GM19025 (cell line): ENCODE data around the gene FRMPD2.
A peak's percentile ranks its signal among the peaks of the same experiment; 100 is the strongest.

Experiments
- ATAC-seq: cut with Tn5 transposase; IDR thresholded peaks from one replicate; pipeline ENCODE4 v1.9.1; 2021; ENCODE audit warnings: mild to moderate bottlenecking, low read depth, moderate library complexity; ENCODE audit not compliant: unreplicated experiment

FRMPD2 gene, protein sequence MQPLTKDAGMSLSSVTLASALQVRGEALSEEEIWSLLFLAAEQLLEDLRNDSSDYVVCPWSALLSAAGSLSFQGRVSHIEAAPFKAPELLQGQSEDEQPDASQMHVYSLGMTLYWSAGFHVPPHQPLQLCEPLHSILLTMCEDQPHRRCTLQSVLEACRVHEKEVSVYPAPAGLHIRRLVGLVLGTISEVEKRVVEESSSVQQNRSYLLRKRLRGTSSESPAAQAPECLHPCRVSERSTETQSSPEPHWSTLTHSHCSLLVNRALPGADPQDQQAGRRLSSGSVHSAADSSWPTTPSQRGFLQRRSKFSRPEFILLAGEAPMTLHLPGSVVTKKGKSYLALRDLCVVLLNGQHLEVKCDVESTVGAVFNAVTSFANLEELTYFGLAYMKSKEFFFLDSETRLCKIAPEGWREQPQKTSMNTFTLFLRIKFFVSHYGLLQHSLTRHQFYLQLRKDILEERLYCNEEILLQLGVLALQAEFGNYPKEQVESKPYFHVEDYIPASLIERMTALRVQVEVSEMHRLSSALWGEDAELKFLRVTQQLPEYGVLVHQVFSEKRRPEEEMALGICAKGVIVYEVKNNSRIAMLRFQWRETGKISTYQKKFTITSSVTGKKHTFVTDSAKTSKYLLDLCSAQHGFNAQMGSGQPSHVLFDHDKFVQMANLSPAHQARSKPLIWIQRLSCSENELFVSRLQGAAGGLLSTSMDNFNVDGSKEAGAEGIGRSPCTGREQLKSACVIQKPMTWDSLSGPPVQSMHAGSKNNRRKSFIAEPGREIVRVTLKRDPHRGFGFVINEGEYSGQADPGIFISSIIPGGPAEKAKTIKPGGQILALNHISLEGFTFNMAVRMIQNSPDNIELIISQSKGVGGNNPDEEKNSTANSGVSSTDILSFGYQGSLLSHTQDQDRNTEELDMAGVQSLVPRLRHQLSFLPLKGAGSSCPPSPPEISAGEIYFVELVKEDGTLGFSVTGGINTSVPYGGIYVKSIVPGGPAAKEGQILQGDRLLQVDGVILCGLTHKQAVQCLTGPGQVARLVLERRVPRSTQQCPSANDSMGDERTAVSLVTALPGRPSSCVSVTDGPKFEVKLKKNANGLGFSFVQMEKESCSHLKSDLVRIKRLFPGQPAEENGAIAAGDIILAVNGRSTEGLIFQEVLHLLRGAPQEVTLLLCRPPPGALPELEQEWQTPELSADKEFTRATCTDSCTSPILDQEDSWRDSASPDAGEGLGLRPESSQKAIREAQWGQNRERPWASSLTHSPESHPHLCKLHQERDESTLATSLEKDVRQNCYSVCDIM (N-terminal part only)

GRCh38 chr10:48274636-48275035 is at the start of gene FRMPD2:
Gene FRMPD2 (minus strand): TSS chr10:48274696. CDS start chr10:48274567, 129 bp downstream.
- no peak for ATAC-seq

GRCh38 chr10:48322017-48322416 is 47.5 kb upstream of the FRMPD2 start:
- no peak for ATAC-seq

DNA sequence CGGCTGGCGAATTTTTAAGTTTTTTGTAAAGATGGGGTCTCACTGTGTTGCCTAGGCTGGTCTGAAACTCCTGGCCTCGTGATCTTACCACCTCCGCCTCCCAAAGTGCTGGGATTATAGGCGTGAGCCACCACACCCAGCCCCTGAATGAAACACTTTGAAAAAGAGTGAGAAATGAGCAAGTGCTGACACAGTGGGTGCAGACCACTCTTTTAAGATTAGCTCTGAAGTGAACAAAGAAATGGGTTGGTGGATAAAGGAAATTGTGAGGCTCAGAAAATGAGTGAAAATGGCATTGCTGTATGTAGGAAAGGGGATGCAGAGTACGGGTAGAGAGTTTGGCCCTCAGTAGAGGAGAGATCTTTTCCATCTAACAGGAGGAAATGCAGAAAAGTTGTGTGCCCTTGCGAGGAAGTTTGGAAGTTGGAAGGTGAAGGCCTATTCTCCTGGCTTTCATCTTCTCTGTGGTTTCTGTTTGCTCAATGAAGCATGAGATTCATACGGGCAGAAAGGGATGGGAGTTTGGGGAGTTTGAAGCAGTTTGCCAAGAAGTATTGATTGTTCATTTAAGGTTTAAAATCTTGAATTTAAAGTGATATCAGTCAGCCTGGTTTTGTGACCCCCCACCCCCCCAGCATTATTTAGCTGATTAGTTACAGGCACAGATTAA is 43.0 kb upstream of the FRMPD2 start:
- no peak for ATAC-seq

- ATAC-seq: no peak
Observed at GRCh38 chr10:48316236-48316635, 41.7 kb upstream of the FRMPD2 start.

DNA sequence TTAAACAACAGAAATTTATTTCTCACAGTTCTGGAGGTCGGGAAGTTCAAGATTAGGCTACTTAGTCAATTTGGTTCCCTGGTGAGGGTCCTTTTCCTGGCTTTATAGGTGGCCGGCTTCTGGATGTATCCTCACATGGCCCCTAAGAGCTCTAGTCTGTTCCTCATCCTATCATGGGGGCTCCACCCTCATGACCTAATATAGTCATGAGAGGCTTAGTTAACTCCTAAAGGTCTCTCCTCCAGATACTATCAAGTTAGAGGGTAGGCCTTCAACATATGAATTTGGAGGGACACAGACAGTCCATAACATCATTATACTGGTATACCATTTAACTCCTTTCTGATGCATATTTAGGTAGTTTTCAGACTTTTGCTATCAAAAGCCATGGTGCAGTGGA is 39.6 kb upstream of the FRMPD2 start:
- ATAC-seq: no peak

DNA sequence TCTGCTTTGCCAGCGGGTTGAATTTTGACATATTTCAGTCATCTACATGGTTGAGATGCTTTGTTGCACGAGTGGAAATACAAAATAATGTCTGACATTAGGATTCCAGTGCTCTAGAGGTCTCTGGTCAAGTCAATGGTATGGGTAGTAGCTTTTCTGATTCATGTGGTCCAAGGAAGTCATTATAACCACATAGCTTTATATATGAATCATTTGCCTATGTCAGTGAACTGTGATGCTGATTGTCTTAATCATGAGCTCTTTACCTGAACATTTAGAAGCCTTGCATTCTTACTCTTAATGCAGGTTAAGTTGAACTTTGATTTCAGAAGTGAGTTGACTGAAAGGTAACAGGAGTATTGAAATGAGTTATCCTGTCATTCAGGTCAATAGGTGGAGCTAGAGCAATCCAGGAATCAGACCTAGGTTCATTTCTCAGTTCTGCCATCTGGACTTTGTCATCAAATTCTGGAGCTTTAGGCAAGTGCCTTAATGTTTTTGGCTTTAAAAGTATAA is 35.3 kb upstream of the FRMPD2 start:
- no peak for ATAC-seq

GRCh38 chr10:48307711-48308018 is 33.2 kb upstream of the FRMPD2 start:
- no peak for ATAC-seq

DNA sequence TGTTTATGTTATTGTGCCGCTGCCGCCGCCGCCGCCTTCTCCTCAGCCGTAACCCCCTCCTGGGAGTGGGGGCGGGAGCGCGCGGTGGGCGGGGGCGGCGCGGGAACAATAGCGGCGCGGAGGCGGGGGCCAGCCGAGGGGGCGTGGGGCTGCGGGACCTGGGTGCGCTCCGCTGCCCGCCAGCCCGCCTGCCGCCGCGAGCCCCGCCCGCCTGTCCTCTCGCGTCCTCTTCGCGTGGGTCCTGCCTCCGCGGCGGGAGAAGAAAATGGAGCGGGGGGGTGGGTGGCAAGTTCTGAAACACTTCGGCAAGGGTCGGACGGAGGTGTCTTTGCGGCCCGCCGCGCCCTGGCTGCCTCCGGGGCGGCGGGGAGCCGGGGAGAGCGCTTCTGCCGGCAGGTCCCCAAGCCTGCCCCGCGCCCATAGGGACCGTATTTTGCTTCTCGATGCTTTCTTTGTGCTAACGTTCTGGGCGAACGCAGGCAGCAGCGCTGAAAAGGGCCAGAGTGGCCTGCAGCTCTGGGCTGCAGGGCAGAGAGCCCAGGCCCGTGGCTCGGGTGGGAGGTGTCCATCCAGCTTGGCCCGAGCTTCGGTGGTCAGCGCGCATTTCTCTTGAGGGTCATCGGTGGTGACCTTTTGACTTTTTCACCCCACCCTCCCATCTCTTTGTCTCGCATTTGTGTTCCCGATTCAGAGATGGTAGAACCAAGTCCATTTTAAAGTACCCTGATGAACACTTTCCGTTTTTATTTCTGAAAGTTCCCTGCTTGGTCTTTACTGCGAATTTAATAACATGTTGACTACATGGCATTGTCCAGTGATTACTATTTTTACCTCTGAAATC is 32.6 kb upstream of the FRMPD2 start:
- peak; percentile 35 for ATAC-seq

- ATAC-seq: peak; percentile 80
Observed at GRCh38 chr10:48306265-48306869, 31.9 kb upstream of the FRMPD2 start, which contains the start of gene MAPK8. Gene MAPK8 (plus strand): TSS chr10:48306677. CDS start chr10:48401661, 94,984 bp downstream.

DNA sequence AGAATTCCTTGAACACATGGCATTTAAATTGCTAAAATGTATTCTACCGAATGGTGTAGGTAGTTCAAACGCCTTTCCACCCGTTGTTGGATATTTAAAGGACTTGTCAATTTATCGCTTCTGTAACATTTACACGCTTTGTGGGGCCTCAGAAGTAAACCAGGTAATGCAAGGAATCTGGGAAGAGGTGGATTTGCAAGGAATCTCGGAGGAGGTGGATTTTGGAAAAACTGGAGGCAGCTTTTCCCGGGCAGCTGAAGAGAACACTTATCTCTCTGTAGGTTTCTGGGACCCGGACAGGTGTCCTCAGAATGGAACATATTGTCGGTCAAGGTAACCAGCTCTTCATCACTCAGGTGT is 31.4 kb upstream of the FRMPD2 start:
- no peak for ATAC-seq

- ATAC-seq: no peak
Observed at GRCh38 chr10:48302515-48303476, 28.3 kb upstream of the FRMPD2 start.

DNA sequence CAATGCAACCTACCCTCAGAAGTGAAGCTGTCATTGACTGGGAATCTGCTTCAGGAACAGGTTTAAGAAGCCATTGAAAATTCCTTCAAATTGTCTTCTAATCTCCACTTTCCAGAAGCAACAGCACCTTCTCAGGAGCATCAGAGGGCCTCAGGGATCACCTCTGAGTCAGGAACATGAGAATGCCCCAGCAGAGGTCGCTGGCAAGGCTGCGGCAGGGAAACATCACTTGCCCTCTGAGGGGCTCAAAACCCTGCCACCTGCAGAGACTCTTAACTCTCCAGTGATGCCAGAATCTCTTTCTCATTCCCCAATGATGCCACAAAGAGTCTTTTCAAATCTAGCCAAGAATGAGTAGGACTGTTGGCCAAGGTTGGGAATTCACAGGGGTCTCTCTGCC is 26.1 kb upstream of the FRMPD2 start:
- ATAC-seq: no peak

- ATAC-seq: no peak
Observed at GRCh38 chr10:48299692-48300091, 25.2 kb upstream of the FRMPD2 start.

GRCh38 chr10:48299066-48299465 is 24.6 kb upstream of the FRMPD2 start:
- no peak for ATAC-seq

GRCh38 chr10:48296576-48297098 is 22.1 kb upstream of the FRMPD2 start:
- ATAC-seq: no peak

- no peak for ATAC-seq
Observed at GRCh38 chr10:48294431-48294830, 19.9 kb upstream of the FRMPD2 start.

DNA sequence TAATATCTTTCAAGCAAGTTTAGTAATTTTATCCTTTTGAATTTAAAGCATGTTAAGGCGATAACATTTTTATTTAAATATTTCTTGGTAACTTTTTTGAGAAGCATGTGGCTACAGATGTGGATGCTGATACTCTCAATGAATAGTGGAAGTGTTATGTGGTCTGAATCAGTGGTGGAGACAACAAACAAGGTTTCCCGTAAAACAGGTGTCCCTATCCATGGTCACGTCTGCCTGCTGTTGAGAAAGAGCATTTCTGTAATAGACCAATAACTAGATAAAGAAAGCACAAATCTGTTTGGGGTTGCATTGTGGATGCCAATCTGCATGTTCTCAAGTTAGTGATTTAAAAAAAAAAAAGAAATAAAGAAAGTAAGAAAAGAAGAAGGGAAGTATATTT is 18.1 kb upstream of the FRMPD2 start:
- no peak for ATAC-seq
